ENCODE data around the gene ZBTB12. TPM values are rescaled to one million over a fixed set of nuclear protein-coding genes. Genes with fewer than 3 reads are reported as not detected.

ZBTB12 gene, protein sequence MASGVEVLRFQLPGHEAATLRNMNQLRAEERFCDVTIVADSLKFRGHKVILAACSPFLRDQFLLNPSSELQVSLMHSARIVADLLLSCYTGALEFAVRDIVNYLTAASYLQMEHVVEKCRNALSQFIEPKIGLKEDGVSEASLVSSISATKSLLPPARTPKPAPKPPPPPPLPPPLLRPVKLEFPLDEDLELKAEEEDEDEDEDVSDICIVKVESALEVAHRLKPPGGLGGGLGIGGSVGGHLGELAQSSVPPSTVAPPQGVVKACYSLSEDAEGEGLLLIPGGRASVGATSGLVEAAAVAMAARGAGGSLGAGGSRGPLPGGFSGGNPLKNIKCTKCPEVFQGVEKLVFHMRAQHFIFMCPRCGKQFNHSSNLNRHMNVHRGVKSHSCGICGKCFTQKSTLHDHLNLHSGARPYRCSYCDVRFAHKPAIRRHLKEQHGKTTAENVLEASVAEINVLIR
- total RNA-seq, result 0.21 TPM

DNA sequence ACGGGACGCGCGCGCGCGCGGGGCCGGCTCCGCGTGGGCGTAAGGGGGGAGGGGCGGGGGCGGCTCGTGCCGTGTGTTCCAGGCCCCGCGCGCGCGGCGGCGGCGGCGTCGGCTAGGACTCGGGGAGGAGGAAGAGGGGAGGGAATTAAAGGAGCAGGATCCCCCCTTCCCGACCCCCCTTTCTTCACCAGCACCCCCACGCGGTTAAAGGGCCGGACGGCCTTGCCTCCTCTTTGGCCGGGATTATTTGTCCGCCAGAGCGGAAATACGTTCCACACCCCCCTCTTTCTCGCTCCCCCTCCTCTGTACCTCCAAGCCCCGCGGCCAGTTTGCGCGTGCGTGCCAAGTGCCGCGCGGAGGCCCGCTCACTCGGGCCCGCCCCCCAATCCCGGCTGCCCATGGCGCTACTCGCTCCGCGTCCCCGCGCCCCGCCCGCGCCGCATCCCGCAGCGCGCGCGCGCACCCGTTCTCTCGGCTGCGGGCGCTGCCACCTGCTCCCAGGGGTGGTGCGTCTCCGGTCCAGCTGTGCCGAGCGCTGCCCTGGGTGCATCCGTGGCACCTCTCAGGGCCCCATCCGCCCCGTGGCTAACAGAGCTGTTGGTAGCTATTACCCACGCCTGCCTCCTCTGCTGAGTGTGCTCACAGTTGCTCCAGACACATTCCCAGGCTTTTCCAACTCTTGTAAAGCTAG, at the start of gene ZBTB12:
Gene ZBTB12, minus strand, starts transcription at position 134 of the 691 bp plus-strand sequence. CDS start 781 bp downstream, outside the sequence.
- Histone ChIP-seq H3K4me3 (ENCODE audit: low read length) (peak within 1 kb of the TSS; percentile 54), H3K27me3 (ENCODE audit: insufficient read depth, low read length) (no peaks in the 10 kb centered on the region), H3K4me1 (ENCODE audit: insufficient read depth, low read length) (peaks cover 38% of the 10 kb centered on the region), H3K9me3 (ENCODE audit: low read depth, low read length) (no peaks in the 10 kb centered on the region)

DNA sequence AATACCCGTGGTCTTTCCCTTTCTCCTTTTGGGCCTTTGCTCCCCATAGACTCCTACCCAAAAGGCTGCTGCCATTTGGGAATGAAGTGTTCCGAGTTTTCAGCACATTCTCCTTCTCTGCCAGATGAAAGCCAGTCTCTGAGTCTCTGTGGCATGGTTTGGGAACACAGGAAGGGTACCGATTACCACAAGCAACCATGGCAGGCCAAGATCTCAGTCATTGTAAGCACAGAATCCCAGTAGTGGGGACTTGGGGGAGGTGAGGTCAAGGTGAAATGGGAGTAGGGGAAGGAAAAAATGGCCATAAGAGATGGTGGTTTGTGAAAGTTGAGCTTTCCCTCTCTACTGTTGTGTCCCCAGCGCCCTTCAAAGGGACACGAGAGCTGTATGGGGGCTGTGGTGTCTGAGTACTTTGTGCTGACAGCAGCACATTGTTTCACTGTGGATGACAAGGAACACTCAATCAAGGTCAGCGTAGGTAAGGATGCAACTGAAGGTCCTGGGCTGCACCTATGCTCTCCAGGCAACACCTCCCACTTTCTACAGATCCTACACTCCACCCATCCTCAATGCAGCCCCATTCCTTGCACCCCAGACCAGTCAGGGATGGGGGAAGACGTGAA, 48.2 kb upstream of the ZBTB12 start:
- no peak overlapping the region for H3K4me3 ChIP-seq (ENCODE audit: low read length)
- no peaks in the 10 kb centered on the region for H3K27me3 ChIP-seq (ENCODE audit: insufficient read depth, low read length)
- H3K9me3 ChIP-seq (ENCODE audit: low read depth, low read length), result no peaks in the 10 kb centered on the region
- H3K4me1 ChIP-seq (ENCODE audit: insufficient read depth, low read length), result no peaks in the 10 kb centered on the region

DNA sequence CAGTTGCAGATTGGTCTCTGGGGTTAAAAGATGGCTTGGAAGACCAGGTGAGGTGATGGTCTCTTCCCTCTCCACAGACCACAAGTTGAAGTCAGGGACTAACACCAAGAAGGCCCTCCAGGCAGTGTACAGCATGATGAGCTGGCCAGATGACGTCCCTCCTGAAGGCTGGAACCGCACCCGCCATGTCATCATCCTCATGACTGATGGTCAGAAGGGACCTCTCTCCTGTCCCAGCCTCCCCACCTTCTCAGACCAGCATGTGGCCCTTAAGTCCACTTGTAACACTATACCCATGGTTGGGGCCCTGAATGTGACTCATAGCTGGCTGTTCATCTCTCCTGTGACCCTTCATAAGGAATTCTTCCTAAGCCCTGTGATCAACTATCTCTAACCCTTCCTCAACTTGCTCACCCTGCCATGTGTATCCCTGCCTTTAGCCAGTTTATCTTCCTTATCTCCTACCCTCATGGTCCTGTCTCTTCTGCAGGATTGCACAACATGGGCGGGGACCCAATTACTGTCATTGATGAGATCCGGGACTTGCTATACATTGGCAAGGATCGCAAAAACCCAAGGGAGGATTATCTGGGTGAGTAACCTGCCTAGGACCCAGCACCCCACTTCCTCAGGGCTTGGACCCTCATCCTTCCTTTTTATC, 47.0 kb upstream of the ZBTB12 start:
- Histone ChIP-seq H3K27me3 (ENCODE audit: insufficient read depth, low read length) (no peaks in the 10 kb centered on the region), H3K4me1 (ENCODE audit: insufficient read depth, low read length) (no peaks in the 10 kb centered on the region)

DNA sequence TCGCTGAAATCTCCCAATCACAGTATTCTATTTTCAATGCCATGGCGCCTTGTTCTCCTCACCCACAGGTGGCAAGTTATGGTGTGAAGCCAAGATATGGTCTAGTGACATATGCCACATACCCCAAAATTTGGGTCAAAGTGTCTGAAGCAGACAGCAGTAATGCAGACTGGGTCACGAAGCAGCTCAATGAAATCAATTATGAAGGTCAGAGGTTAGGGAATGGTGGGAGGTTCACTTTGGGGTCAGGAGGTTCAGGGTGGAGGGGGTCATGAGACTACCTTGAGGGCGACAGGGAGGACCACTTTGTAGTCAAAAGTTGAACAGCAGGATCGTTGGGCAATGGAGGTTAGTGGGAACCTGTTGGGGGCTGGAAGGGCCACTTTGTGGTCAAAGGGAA, 46.4 kb upstream of the ZBTB12 start:
- no peaks in the 10 kb centered on the region for H3K27me3 ChIP-seq (ENCODE audit: insufficient read depth, low read length)
- no peaks in the 10 kb centered on the region for H3K9me3 ChIP-seq (ENCODE audit: low read depth, low read length)
- no peaks in the 10 kb centered on the region for H3K4me1 ChIP-seq (ENCODE audit: insufficient read depth, low read length)
- H3K4me3 ChIP-seq (ENCODE audit: low read length), result no peak overlapping the region

More for the DNA sequence above, 47.0 kb upstream of the ZBTB12 start:
- H3K4me3 ChIP-seq (ENCODE audit: low read length), result no peak overlapping the region
- no peaks in the 10 kb centered on the region for H3K9me3 ChIP-seq (ENCODE audit: low read depth, low read length)

DNA sequence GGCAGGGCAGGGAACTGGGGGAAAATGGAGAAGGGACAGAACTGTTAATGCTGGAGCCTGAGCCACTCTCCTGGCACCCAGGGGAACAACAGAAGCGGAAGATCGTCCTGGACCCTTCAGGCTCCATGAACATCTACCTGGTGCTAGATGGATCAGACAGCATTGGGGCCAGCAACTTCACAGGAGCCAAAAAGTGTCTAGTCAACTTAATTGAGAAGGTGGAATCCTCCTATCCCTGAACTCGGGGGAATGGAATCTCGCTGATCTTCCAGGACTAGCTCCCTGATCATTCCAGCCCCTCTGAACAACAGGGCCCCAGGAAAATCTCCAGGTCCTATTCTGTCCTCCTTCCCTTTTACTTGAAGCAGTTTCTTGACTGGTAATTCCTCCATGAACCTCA, 46.0 kb upstream of the ZBTB12 start:
- H3K4me1 ChIP-seq (ENCODE audit: insufficient read depth, low read length), result no peaks in the 10 kb centered on the region
- H3K9me3 ChIP-seq (ENCODE audit: low read depth, low read length), result no peaks in the 10 kb centered on the region
- no peak overlapping the region for H3K4me3 ChIP-seq (ENCODE audit: low read length)
- no peaks in the 10 kb centered on the region for H3K27me3 ChIP-seq (ENCODE audit: insufficient read depth, low read length)

DNA sequence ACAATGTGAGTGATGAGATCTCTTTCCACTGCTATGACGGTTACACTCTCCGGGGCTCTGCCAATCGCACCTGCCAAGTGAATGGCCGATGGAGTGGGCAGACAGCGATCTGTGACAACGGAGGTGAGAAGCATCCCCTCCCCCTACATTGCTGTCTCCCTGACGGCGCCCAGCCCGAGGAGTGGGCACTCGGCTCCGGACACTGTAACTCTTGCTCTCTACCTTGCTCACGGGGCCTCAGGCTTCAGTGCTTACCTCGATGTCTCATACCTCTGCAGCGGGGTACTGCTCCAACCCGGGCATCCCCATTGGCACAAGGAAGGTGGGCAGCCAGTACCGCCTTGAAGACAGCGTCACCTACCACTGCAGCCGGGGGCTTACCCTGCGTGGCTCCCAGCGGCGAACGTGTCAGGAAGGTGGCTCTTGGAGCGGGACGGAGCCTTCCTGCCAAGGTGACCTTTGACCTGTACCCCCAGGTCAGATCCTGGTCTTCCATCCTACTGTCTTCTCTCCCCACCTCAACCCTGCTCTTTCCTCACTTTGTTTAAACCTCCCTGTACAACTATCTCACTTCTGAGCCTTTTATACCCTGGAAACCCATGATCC, 45.3 kb upstream of the ZBTB12 start:
- H3K4me3 ChIP-seq (ENCODE audit: low read length), result no peak overlapping the region
- H3K9me3 ChIP-seq (ENCODE audit: low read depth, low read length), result no peaks in the 10 kb centered on the region
- H3K27me3 ChIP-seq (ENCODE audit: insufficient read depth, low read length), result no peaks in the 10 kb centered on the region
- no peaks in the 10 kb centered on the region for H3K4me1 ChIP-seq (ENCODE audit: insufficient read depth, low read length)

DNA sequence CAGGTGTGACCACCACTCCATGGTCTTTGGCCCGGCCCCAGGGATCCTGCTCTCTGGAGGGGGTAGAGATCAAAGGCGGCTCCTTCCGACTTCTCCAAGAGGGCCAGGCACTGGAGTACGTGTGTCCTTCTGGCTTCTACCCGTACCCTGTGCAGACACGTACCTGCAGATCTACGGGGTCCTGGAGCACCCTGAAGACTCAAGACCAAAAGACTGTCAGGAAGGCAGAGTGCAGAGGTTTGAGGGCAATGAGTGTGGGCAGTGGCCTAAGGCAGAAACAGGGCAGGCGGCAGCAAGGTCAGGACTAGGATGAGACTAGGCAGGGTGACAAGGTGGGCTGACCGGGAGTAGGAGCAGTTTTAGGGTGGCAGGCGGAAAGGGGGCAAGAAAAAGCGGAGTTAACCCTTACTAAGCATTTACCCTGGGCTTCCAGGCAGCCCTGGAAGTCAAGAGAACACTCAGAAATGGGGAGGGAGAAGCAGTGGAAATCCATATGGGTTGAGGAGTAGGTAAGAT, 44.5 kb upstream of the ZBTB12 start:
- H3K4me3 ChIP-seq (ENCODE audit: low read length), result no peak overlapping the region
- H3K4me1 ChIP-seq (ENCODE audit: insufficient read depth, low read length), result no peaks in the 10 kb centered on the region
- H3K27me3 ChIP-seq (ENCODE audit: insufficient read depth, low read length), result no peaks in the 10 kb centered on the region
- H3K9me3 ChIP-seq (ENCODE audit: low read depth, low read length), result no peaks in the 10 kb centered on the region

DNA sequence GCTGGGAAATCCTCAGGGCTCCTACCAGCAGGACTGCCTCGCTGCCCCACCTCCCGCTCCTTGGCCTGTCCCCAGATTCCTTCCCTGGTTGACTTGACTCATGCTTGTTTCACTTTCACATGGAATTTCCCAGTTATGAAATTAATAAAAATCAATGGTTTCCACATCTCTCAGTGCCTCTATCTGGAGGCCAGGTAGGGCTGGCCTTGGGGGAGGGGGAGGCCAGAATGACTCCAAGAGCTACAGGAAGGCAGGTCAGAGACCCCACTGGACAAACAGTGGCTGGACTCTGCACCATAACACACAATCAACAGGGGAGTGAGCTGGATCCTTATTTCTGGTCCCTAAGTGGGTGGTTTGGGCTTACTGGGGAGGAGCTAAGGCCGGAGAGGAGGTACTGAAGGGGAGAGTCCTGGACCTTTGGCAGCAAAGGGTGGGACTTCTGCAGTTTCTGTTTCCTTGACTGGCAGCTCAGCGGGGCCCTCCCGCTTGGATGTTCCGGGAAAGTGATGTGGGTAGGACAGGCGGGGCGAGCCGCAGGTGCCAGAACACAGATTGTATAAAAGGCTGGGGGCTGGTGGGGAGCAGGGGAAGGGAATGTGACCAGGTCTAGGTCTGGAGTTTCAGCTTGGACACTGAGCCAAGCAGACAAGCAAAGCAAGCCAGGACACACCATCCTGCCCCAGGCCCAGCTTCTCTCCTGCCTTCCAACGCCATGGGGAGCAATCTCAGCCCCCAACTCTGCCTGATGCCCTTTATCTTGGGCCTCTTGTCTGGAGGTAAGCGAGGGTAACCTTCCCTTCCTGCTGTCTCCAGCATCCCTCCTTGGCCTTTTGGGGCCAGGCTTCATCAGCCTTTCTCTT, 43.9 kb upstream of the ZBTB12 start, which contains the start of gene CFB:
Gene CFB, plus strand, starts transcription at position 589 of the 863 bp plus-strand sequence. Its CDS starts 127 bp downstream, at position 716.
- Histone ChIP-seq H3K4me1 (ENCODE audit: insufficient read depth, low read length) (no peaks in the 10 kb centered on the region), H3K27me3 (ENCODE audit: insufficient read depth, low read length) (no peaks in the 10 kb centered on the region), H3K4me3 (ENCODE audit: low read length) (no peak within 1 kb of the TSS), H3K9me3 (ENCODE audit: low read depth, low read length) (no peaks in the 10 kb centered on the region)

DNA sequence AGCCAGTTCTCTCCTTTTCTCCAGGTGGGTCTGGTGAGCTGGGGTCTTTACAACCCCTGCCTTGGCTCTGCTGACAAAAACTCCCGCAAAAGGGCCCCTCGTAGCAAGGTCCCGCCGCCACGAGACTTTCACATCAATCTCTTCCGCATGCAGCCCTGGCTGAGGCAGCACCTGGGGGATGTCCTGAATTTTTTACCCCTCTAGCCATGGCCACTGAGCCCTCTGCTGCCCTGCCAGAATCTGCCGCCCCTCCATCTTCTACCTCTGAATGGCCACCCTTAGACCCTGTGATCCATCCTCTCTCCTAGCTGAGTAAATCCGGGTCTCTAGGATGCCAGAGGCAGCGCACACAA, 43.2 kb upstream of the ZBTB12 start:
- no peaks in the 10 kb centered on the region for H3K9me3 ChIP-seq (ENCODE audit: low read depth, low read length)
- H3K4me1 ChIP-seq (ENCODE audit: insufficient read depth, low read length), result no peaks in the 10 kb centered on the region
- no peak overlapping the region for H3K4me3 ChIP-seq (ENCODE audit: low read length)
- H3K27me3 ChIP-seq (ENCODE audit: insufficient read depth, low read length), result no peaks in the 10 kb centered on the region

DNA sequence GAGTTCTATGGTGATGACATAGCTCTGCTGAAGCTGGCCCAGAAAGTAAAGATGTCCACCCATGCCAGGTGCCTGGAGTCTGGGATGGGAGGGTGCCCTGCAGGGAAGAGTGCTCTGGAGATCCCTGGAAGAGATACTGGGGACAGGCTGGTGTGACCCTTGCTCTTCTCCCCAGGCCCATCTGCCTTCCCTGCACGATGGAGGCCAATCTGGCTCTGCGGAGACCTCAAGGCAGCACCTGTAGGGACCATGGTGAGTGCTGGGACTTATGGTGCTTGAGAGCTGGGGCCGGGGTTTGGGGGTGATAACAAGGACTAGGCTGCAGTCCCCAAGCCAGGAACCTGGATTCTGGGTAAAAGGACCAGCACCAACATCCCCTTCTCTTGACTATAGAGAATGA, 41.9 kb upstream of the ZBTB12 start:
- no peak overlapping the region for H3K4me3 ChIP-seq (ENCODE audit: low read length)
- H3K9me3 ChIP-seq (ENCODE audit: low read depth, low read length), result no peaks in the 10 kb centered on the region
- no peaks in the 10 kb centered on the region for H3K27me3 ChIP-seq (ENCODE audit: insufficient read depth, low read length)
- H3K4me1 ChIP-seq (ENCODE audit: insufficient read depth, low read length), result no peaks in the 10 kb centered on the region

DNA sequence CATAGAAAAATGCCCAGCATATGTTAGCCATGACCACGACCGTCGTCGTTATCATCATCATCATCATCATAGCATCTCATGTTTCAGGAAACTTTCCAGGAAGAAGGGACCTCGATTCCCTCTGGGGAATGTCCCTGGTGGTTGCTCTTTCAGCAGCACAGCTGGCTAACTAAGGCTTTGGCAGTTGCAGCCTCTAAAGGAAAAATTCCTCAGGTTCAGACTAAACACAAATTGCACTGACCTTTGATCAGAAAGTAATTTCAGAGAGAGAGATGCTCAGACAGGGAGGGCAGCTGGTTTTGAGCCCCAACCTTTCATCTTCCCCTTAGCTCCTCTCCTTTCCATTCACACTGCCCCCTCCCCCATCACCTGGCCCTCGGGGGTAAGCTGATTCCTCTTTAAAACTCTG, 38.4 kb upstream of the ZBTB12 start:
- H3K9me3 ChIP-seq (ENCODE audit: low read depth, low read length), result no peaks in the 10 kb centered on the region
- no peaks in the 10 kb centered on the region for H3K4me1 ChIP-seq (ENCODE audit: insufficient read depth, low read length)
- no peaks in the 10 kb centered on the region for H3K27me3 ChIP-seq (ENCODE audit: insufficient read depth, low read length)
- H3K4me3 ChIP-seq (ENCODE audit: low read length), result no peak overlapping the region

DNA sequence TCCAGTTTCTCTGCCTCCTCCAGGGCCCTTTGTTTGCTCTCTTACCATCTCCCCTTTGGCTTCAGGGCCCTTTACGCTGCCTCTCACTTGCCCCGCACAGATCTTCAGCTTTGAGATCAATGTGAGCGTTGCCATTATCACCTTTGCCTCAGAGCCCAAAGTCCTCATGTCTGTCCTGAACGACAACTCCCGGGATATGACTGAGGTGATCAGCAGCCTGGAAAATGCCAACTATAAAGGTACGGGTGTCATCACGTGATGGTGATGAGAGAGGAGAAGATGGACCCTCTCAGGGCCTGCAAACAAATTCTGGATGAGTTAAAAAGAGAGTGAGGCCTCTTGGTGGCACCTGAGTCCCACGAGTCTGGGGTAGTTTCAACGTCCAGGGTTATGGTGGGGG, 33.9 kb upstream of the ZBTB12 start:
- no peaks in the 10 kb centered on the region for H3K27me3 ChIP-seq (ENCODE audit: insufficient read depth, low read length)
- no peak overlapping the region for H3K4me3 ChIP-seq (ENCODE audit: low read length)

DNA sequence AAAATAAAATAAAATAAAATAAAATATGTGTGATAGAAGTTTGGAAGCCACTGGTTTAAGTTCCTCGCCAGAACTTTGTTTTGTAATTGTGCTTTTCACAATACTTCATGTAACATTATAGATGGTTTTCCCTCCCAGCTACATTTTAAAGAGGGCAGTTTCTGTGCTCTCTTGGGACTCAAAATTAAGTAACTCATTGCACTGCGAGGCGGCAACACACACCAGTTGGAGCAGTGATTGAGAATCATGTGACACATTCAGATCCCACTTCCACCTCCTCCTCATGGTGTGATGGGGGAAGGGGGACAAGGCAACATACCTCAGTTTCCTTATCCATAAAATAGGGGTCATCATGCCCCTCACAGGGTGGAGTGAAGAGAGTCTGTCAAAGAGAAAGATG, 33.1 kb upstream of the ZBTB12 start:
- H3K4me1 ChIP-seq (ENCODE audit: insufficient read depth, low read length), result no peaks in the 10 kb centered on the region
- H3K27me3 ChIP-seq (ENCODE audit: insufficient read depth, low read length), result no peaks in the 10 kb centered on the region
- no peaks in the 10 kb centered on the region for H3K9me3 ChIP-seq (ENCODE audit: low read depth, low read length)
- no peak overlapping the region for H3K4me3 ChIP-seq (ENCODE audit: low read length)

More for the DNA sequence above, 33.9 kb upstream of the ZBTB12 start:
- no peaks in the 10 kb centered on the region for H3K4me1 ChIP-seq (ENCODE audit: insufficient read depth, low read length)
- no peaks in the 10 kb centered on the region for H3K9me3 ChIP-seq (ENCODE audit: low read depth, low read length)

DNA sequence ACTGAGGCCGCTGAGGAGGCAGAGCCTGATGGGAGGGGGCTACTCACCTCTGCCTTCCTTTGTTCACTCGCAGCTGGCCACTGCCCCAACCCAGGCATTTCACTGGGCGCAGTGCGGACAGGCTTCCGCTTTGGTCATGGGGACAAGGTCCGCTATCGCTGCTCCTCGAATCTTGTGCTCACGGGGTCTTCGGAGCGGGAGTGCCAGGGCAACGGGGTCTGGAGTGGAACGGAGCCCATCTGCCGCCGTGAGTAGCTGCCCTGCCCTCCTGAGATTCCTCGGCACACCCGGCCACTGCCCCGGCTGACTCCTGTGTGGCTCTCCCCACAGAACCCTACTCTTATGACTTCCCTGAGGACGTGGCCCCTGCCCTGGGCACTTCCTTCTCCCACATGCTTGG, 31.7 kb upstream of the ZBTB12 start:
- Histone ChIP-seq H3K27me3 (ENCODE audit: insufficient read depth, low read length) (no peaks in the 10 kb centered on the region), H3K4me3 (ENCODE audit: low read length) (no peak overlapping the region), H3K9me3 (ENCODE audit: low read depth, low read length) (no peaks in the 10 kb centered on the region), H3K4me1 (ENCODE audit: insufficient read depth, low read length) (peaks cover 5% of the 10 kb centered on the region)
